IMR-90 (cell line): ENCODE results near the gene PMAIP1. TPM values are rescaled to one million over a fixed set of nuclear protein-coding genes. Genes with fewer than 3 reads are reported as not detected.
A peak's percentile ranks its signal among the peaks of the same experiment; 100 is the strongest.

Source experiments
- ATAC-seq: fragments of 200-7000 bp; cut with Tn5 transposase; 2 replicates; pipeline ENCODE4 v1.9.1; 2020; ENCODE audit warnings: low read depth, mild to moderate bottlenecking, moderate library complexity
- BruUV-seq: library from RNA; stranded (reverse); fragments of 400-500 nt; replicated peaks from 2 replicates; lab custom pipeline; 2021; lab: Mats Ljungman, UMichigan
- CTCF ChIA-PET: fragments of 300-600 bp; formaldehyde crosslinking; extraction: SDS; loops from one replicate; lab custom pipeline; 2021; ENCODE audit warnings: antibody characterized with exemption; lab: Yijun Ruan, JAX
- POLR2A ChIA-PET: fragments of 300-600 bp; sonication (Branson Sonifier 250); formaldehyde crosslinking; loops from one replicate; lab custom pipeline; 2022; ENCODE audit warnings: antibody characterized with exemption; ENCODE audit not compliant: unreplicated experiment; lab: Charles Lee
- DNase-seq: peaks from one replicate; pipeline ENCODE4 v3.0.0; 2013
- H2AFZ ChIP-seq: replicated peaks from 2 replicates; pipeline ENCODE3; 2013; ENCODE audit warnings: low read length, mild to moderate bottlenecking; ENCODE audit not compliant: poor library complexity
- H2AK5ac ChIP-seq: 2 replicates; pipeline ENCODE4 v1.6.1; 2013; ENCODE audit warnings: low read depth, low read length, inconsistent platforms
- H2AK9ac ChIP-seq: replicated peaks from 2 replicates; pipeline ENCODE3; 2013; ENCODE audit warnings: mild to moderate bottlenecking, low read depth, low read length, moderate library complexity; ENCODE audit not compliant: poor library complexity
- H2BK120ac ChIP-seq: 2 replicates; pipeline ENCODE4 v1.6.1; 2013; ENCODE audit warnings: low read depth, low read length, inconsistent platforms
- H2BK15ac ChIP-seq: 3 replicates; pipeline ENCODE4 v1.6.1; 2013; ENCODE audit warnings: low read depth, low read length, inconsistent platforms
- H2BK20ac ChIP-seq: 2 replicates; pipeline ENCODE4 v1.6.1; 2013; ENCODE audit warnings: low read depth, mild to moderate bottlenecking, inconsistent platforms, low read length, moderate library complexity
- H2BK5ac ChIP-seq: 2 replicates; pipeline ENCODE4 v1.6.1; 2013; ENCODE audit warnings: mild to moderate bottlenecking, low read depth, low read length, inconsistent platforms; ENCODE audit not compliant: poor library complexity, severe bottlenecking
- H3K14ac ChIP-seq: replicated peaks from 2 replicates; pipeline ENCODE4 v1.6.1; 2013; ENCODE audit warnings: low read depth, low read length, inconsistent platforms
- H3K18ac ChIP-seq: 2 replicates; pipeline ENCODE4 v1.6.1; 2013; ENCODE audit warnings: low read depth, low read length, control low read depth
- H3K23ac ChIP-seq: 2 replicates; pipeline ENCODE4 v1.6.1; 2013; ENCODE audit warnings: low read depth, low read length, inconsistent platforms
- H3K27ac ChIP-seq: 2 replicates; pipeline ENCODE4 v1.5.1; 2013; ENCODE audit warnings: mild to moderate bottlenecking, control low read depth, low read length; ENCODE audit not compliant: insufficient read depth
- H3K27me3 ChIP-seq: 2 replicates; pipeline ENCODE4 v1.6.1; 2013; ENCODE audit warnings: low read length; ENCODE audit not compliant: control insufficient read depth, insufficient read depth
- H3K36me3 ChIP-seq: 2 replicates; pipeline ENCODE4 v1.6.1; 2013; ENCODE audit warnings: low read length, mixed read lengths; ENCODE audit not compliant: control insufficient read depth, insufficient read depth
- H3K4ac ChIP-seq: 2 replicates; pipeline ENCODE4 v1.6.1; 2013; ENCODE audit warnings: low read depth, low read length, inconsistent platforms
- H3K4me1 ChIP-seq: 2 replicates; pipeline ENCODE4 v1.6.1; 2013; ENCODE audit warnings: low read length, mixed read lengths; ENCODE audit not compliant: control insufficient read depth, insufficient read depth
- H3K4me2 ChIP-seq: 2 replicates; pipeline ENCODE4 v1.6.1; 2013; ENCODE audit warnings: low read depth, mild to moderate bottlenecking, control low read depth, low read length, moderate library complexity
- H3K4me3 ChIP-seq: 2 replicates; pipeline ENCODE4 v1.5.1; 2013; ENCODE audit warnings: low read depth, mild to moderate bottlenecking, control low read depth, low read length, moderate library complexity; ENCODE audit not compliant: insufficient read depth
- H3K56ac ChIP-seq: 2 replicates; pipeline ENCODE4 v1.6.1; 2013; ENCODE audit warnings: low read length, inconsistent platforms; ENCODE audit not compliant: insufficient read depth; ENCODE audit errors: extremely low read depth
- H3K79me1 ChIP-seq, 2 experiments: 2 replicates each; pipeline ENCODE4 v1.6.1; 2013; ENCODE audit warnings: low read length in 2 of 2, inconsistent platforms in 1 of 2, low read depth in 1 of 2
- H3K9ac ChIP-seq: 2 replicates; pipeline ENCODE4 v1.6.1; 2013; ENCODE audit warnings: low read depth, low read length, control low read depth
- H3K9me1 ChIP-seq: 2 replicates; pipeline ENCODE4 v1.6.1; 2013; ENCODE audit warnings: low read length, inconsistent platforms; ENCODE audit not compliant: insufficient read depth
- H3K9me3 ChIP-seq: 2 replicates; pipeline ENCODE4 v1.6.1; 2013; ENCODE audit warnings: low read length; ENCODE audit not compliant: control insufficient read depth, insufficient read depth
- H4K20me1 ChIP-seq: 2 replicates; pipeline ENCODE4 v1.6.1; 2013; ENCODE audit warnings: low read length, inconsistent platforms; ENCODE audit not compliant: insufficient read depth
- H4K5ac ChIP-seq: 2 replicates; pipeline ENCODE4 v1.6.1; 2013; ENCODE audit warnings: mild to moderate bottlenecking, low read depth, low read length, control low read depth
- H4K8ac ChIP-seq, 2 experiments: 2 replicates each; pipeline ENCODE4 v1.6.1; 2013; ENCODE audit warnings: low read depth in 2 of 2, low read length in 2 of 2, control low read depth in 1 of 2, inconsistent platforms in 1 of 2
- H4K91ac ChIP-seq: 2 replicates; pipeline ENCODE4 v1.6.1; 2013; ENCODE audit warnings: low read depth, low read length, inconsistent platforms; ENCODE audit not compliant: insufficient read depth
- POLR2A ChIP-seq: IDR thresholded peaks from 2 replicates; pipeline ENCODE4 v1.6.1; 2012; ENCODE audit warnings: mild to moderate bottlenecking, low read depth, low read length
- whole genome bisulfite sequencing, 2 experiments: methylation state at CpG; one replicate each; pipeline versions ENCODE4 v1.1.5 to v1.1.7; 2013; ENCODE audit warnings: missing lambda C conversion rate in 2 of 2; ENCODE audit not compliant: insufficient read length in 1 of 2; ENCODE audit errors: extremely low coverage in 2 of 2; 5-methylcytosine and 5-hydroxymethylcytosine counted together
- dilution Hi-C: fragments of 300-500 bp; cut with HindIII; formaldehyde crosslinking; loops from one replicate; pipeline ENCODE4 v1.14.3; 2018; ENCODE audit warnings: low sequenced_read_pairs; ENCODE audit not compliant: unreplicated experiment
- in situ Hi-C: fragments of 300-500 bp; cut with MboI; formaldehyde crosslinking; loops from 3 replicates; pipeline ENCODE4 v1.14.3; 2019; ENCODE audit warnings: low sequenced_read_pairs, inconsistent platforms, mixed read lengths
- intact Hi-C: fragments of 100-400 bp; cut with micrococcal nuclease; formaldehyde crosslinking; loops from 2 replicates; pipeline ENCODE4 v1.10.0; 2022
- polyA plus RNA-seq, 3 experiments: library from polyadenylated mRNA; depleted of rRNA; stranded (reverse); fragments of >200 nt; gene quantifications; 2 replicates each; pipeline ENCODE4 v1.2.3, GENCODE V29; 2012; ENCODE audit warnings: low replicate concordance in 1 of 3
- total RNA-seq: library from RNA; depleted of rRNA; stranded (reverse); fragments of >200 nt; gene quantifications from 2 replicates; pipeline ENCODE4 v1.2.3, GENCODE V29; 2012
- TF ChIP-seq, protein P1 (sequence below): conservative IDR thresholded peaks from 2 replicates; pipeline ENCODE4 v1.5.1; 2012; ENCODE audit warnings: mild to moderate bottlenecking, low read depth, low read length, improper control_type of control experiment

PMAIP1 gene
- total and polyA plus RNA-seq, 2 of the 4 experiments (the other 2 are of a cell fraction), result 14.0 to 30.1 TPM

DNA sequence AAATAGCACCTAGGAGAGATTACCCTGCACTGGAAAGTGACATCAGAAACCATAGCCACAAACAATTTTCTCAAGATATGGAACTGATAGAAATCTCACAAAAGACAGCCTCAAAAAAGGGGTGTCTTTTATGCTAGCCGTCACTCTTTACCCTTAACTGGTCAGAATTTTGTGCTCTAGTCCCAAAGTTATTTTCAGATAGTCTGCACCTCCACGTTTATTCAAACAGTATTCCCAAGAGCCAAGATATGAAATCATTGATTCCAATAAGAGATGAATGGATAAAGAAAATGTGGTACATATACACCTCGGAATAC is 23.5 kb upstream of the PMAIP1 start:
- peaks cover 0 to 8% of the 10 kb centered on the region in 2 experiments; a peak in 1 of 4 replicates for H3K79me1 ChIP-seq
- no peaks in the 10 kb centered on the region for H3K27me3 ChIP-seq
- H3K14ac ChIP-seq, result no peak overlapping the region
- no peak overlapping the region for H3K23ac ChIP-seq
- no peak overlapping the region for H3K27ac ChIP-seq
- no peaks in the 10 kb centered on the region for H4K20me1 ChIP-seq
- H2BK5ac ChIP-seq, result no peak overlapping the region
- no CpG with 5 or more reads among the region's 3 CpGs for WGBS, 2 experiments
- no peak overlapping the region for H3K4me2 ChIP-seq
- H3K4me3 ChIP-seq, result no peak overlapping the region
- H2BK20ac ChIP-seq, result no peak overlapping the region
- H2BK15ac ChIP-seq, result no peak overlapping the region
- intact Hi-C loops, result no loop called here
- H3K56ac ChIP-seq, result no peak overlapping the region
- no peaks in the 10 kb centered on the region for H3K9me3 ChIP-seq
- H4K5ac ChIP-seq, result peak overlapping the region; percentile 10; the same call in 1 of the 2 replicates
- H3K9ac ChIP-seq, result no peak overlapping the region
- H2AK5ac ChIP-seq, result no peak overlapping the region
- ChIA-PET CTCF (interaction anchor here (0.9 kb wide), 1 partner anchor 112 kb away, joined by 4 read pairs; no protein-coding TSS in a partner anchor), POLR2A (no interaction called here)
- H3K4ac ChIP-seq, result no peak overlapping the region
- DNase-seq (no peak), ATAC-seq (no peak)
- peaks cover 9% of the 10 kb centered on the region for H3K9me1 ChIP-seq
- no peak overlapping the region; the same call in 1 of the 2 replicates for H3K18ac ChIP-seq
- BruUV-seq, result no TSS peak
- peaks cover 7% of the 10 kb centered on the region for H3K4me1 ChIP-seq
- no peak overlapping the region for H2AK9ac ChIP-seq
- H4K8ac ChIP-seq, result no peak overlapping the region
- no peak overlapping the region for H4K91ac ChIP-seq
- peak overlapping the region; percentile 16; the same call in 1 of the 2 replicates for H2BK120ac ChIP-seq
- TF ChIP-seq, protein P1, sequence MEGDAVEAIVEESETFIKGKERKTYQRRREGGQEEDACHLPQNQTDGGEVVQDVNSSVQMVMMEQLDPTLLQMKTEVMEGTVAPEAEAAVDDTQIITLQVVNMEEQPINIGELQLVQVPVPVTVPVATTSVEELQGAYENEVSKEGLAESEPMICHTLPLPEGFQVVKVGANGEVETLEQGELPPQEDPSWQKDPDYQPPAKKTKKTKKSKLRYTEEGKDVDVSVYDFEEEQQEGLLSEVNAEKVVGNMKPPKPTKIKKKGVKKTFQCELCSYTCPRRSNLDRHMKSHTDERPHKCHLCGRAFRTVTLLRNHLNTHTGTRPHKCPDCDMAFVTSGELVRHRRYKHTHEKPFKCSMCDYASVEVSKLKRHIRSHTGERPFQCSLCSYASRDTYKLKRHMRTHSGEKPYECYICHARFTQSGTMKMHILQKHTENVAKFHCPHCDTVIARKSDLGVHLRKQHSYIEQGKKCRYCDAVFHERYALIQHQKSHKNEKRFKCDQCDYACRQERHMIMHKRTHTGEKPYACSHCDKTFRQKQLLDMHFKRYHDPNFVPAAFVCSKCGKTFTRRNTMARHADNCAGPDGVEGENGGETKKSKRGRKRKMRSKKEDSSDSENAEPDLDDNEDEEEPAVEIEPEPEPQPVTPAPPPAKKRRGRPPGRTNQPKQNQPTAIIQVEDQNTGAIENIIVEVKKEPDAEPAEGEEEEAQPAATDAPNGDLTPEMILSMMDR, result no peak
- TF ChIP-seq POLR2A, result no peak
- no peak overlapping the region for H2AFZ ChIP-seq
- in situ Hi-C loops, result no loop called here
- H3K36me3 ChIP-seq, result no peaks in the 10 kb centered on the region
- dilution Hi-C loops, result no loop called here
